ENCODE results near the gene PROKR1.

PROKR1 gene

DNA sequence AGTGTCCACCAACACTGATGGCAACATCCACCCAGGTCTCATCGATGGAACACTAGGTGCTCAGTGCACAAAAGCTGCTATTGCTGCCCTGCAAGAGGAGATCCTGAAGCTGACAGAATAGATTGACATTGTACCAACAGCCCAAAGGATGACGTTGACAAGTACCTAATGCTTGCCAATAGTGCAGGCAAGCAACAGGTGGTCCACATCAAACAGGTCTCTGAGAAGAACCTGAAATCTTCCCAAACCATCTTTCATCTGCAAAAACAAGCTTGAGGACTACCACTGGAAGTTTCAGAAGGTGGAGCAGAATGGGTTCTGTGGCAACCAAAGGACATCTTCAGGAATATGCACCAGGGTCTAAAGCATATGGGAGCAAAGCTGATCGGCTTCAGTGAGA, 15.8 kb upstream of the PROKR1 start:
- in situ Hi-C loops (cut with MboI; ENCODE audit: low sequenced_read_pairs, unreplicated experiment), result no loop called here
- no peak for DNase-seq (ENCODE audit: low spot score)
- no peak for TF ChIP-seq CTCF (IDR thresholded peaks at IDR 0.05; ENCODE audit: borderline replicate concordance, control extremely low read depth, extremely low read depth, insufficient read depth, missing control alignments)

DNA sequence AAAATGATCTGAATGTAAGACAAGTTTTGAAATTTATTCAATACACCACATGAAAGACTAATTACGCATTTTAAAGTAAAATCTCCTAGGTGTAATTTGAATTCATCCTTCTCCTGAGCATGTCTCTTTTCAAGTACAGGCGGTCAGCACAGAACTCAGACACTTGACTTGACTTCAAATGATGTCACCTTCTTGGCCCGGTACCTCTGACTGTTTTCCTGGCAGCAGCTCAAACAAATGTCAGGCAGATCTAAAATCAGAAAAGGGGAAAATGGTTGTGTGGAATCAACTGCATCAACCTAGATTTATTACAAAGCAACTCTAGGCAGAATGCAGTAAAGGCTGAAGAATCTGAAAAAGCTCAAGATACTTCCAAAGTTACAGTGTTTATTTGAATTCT, 11.4 kb upstream of the PROKR1 start:
- TF ChIP-seq CTCF (IDR thresholded peaks at IDR 0.05; ENCODE audit: borderline replicate concordance, control extremely low read depth, extremely low read depth, insufficient read depth, missing control alignments), result no peak
- in situ Hi-C loops (cut with MboI; ENCODE audit: low sequenced_read_pairs, unreplicated experiment), result no loop called here
- no peak for DNase-seq (ENCODE audit: low spot score)

DNA sequence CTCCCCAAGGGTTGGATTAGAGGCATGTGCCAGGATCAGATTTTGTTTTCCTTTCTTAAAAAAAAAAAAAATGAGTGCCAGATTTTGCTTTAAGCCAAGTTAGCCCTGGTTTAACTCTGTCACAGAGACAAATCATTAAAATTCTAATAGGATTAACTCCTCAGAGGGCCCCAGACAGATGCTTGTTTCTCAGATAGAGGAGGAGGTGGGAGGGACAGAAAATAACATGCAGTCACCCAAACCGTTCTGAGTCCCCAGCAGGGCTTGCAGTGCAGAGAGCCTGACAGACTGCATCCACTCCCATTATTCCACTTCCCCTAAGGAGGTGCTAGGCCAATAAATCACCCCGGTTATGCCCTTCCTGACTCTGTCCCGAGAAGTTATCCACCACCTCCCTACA, 6.3 kb upstream of the PROKR1 start:
- in situ Hi-C loops (cut with MboI; ENCODE audit: low sequenced_read_pairs, unreplicated experiment), result no loop called here
- TF ChIP-seq CTCF (IDR thresholded peaks at IDR 0.05; ENCODE audit: borderline replicate concordance, control extremely low read depth, extremely low read depth, insufficient read depth, missing control alignments), result no peak
- DNase-seq (ENCODE audit: low spot score), result no peak

DNA sequence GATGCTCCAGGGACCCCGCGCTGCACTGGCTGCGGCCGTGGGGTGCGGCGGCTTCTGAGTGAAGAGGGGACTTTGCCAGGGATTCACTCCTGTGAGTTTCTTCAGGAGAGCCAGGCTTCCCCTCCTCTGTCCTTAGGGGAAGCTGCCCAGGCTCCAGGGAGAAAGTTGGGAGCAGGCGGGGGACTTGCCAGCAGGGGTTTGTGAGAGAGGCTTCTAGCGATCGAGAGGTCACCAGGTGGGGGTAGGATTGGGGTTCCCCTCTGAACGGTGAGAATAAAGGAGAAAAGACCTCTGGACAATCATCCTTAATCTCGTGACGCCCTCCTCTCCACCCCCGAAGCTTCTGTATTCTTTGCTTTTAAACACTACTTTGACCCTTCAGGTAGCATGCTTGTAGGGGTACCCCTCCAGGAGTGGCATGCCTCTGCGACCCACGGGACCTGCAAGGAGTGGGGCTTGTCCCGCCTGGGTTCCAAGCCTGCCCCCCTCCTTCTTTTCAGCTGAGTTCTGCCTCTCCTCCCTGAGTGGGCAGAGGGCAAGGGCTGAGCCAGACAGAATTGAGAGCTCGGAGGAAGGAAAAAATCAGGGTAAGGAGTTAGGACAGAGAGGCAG, 601 bp downstream of the PROKR1 start:
- in situ Hi-C loops (cut with MboI; ENCODE audit: low sequenced_read_pairs, unreplicated experiment), result no loop called here
- no peak for DNase-seq (ENCODE audit: low spot score)
- no peak for TF ChIP-seq CTCF (IDR thresholded peaks at IDR 0.05; ENCODE audit: borderline replicate concordance, control extremely low read depth, extremely low read depth, insufficient read depth, missing control alignments)

DNA sequence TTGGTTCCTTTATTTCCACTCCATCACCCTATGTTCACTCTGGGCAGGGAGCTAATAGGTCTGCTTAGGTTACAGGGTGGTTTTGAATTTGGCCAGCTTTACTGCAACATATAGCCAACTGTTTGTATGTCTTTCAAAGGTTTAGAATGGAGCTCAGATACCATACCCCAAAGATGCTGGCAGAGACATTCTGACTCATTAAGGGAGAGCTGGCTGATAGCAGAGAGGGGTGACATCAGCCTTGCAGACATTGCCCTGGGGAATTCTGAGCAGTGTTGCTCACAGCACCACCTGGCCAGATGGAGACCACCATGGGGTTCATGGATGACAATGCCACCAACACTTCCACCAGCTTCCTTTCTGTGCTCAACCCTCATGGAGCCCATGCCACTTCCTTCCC, 2.1 kb downstream of the PROKR1 start:
- TF ChIP-seq CTCF (IDR thresholded peaks at IDR 0.05; ENCODE audit: borderline replicate concordance, control extremely low read depth, extremely low read depth, insufficient read depth, missing control alignments), result no peak
- no peak for DNase-seq (ENCODE audit: low spot score)
- in situ Hi-C loops (cut with MboI; ENCODE audit: low sequenced_read_pairs, unreplicated experiment), result no loop called here

- no peak for DNase-seq (ENCODE audit: low spot score)
- in situ Hi-C loops (cut with MboI; ENCODE audit: low sequenced_read_pairs, unreplicated experiment), result no loop called here
- TF ChIP-seq CTCF (IDR thresholded peaks at IDR 0.05; ENCODE audit: borderline replicate concordance, control extremely low read depth, extremely low read depth, insufficient read depth, missing control alignments), result no peak
Observed at GRCh38 chr2:68646303-68646702, 2.9 kb downstream of the PROKR1 start.

- no peak for TF ChIP-seq CTCF (IDR thresholded peaks at IDR 0.05; ENCODE audit: borderline replicate concordance, control extremely low read depth, extremely low read depth, insufficient read depth, missing control alignments)
Observed at GRCh38 chr2:68650645-68651044, 7.3 kb downstream of the PROKR1 start.

More at GRCh38 chr2:68650645-68651044, 7.3 kb downstream of the PROKR1 start:
- in situ Hi-C loops (cut with MboI; ENCODE audit: low sequenced_read_pairs, unreplicated experiment), result no loop called here
- DNase-seq (ENCODE audit: low spot score), result no peak
